ENCODE data around the gene SLC22A23.

SLC22A23 gene

DNA sequence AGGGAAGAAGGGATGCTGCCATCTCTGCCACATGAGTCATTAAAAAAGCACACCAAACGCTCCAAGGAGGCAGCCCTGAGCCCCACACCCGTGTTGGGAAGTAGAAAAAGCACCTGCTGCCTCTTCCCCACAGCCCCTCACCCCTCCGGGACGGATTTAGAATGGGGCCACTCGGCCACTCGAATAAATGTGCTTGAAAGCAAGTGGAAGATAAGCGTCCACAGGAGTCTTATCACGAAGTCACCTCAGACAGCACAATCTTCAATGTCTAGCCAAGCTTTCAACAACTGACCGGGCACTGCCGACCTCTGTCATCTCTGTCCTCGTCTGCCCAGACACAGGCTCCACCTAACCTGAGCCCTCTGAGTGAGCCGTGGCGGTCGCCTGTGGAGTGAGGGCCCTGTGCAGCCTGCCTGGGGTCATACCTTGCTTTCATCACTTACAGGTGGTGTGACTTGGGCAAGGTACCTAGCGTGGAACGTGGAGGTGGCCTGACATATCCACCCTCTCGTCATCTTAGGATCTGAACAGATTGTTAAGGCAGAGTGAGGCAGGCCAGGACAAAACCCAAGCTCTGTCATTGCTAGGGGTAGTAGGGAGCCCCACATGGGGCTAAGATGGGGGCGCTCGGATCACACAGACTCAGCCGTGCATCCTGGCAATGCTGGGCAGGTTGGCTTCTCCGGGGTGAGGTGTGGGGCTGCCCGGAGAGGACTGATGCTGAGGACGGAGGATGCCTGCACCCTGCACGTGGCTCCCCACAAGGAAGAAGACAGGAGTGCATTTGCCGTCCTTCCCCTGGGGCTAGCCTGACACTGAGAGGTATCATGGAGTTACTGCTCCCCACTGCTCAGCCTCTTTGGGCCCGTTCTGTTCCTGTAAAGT lies 163.3 kb downstream of the SLC22A23 start:
- DNase-seq: no peak

DNA sequence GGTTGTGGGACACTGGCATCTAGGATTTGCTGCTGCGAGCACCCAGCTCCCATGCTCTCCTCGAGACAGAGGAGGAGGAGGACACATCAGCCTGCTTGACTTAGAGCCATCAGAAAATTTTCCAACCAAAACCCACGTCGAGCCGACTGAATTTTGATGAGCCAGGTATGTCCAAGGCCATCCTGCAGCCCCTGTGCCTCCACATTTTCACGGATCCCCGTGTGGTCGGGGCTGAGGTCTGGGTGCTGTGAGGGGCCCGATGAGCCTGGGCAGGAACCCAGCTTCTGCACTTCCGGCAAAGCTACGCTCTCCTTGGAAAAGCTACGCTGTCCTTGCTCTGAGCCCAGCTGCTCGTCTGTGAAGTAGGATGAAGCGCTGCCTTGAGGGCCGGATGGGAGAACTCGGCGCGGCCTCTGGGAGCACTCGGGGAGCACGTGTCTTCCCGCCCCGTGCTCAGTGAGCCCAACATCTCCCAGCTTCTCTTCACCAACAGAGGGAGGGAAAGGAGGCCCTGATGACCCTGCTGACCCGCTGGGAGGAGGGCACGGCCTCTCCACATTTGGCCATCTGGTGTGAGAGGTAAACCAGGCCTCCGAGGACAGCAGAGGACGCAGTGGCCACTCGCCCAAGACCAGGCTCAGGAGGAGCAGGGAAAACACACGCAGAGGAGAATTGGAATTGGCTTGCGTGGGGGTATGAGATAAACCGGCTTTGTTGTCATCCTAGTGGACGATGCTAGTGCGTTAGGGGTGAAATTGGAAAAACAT lies 164.2 kb downstream of the SLC22A23 start:
- DNase-seq: no peak

DNA sequence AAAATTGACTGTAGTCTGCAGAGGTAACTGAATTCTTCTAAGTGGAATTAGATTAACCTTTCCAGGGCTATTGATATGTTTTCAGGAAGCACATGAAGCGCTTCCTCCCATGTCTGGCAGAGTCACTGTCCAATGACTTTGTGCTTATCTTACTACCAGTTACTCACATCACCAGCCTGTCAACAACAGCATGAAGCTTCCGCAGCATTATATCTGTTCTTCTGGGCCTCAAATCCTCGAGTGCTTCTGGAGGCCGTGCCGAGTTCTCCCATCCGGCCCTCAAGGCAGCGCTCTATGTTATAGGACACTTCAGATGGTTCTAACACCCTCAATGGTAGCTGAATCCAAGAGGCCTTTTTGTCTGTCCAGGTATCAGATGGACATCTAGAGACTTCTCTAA lies 164.9 kb downstream of the SLC22A23 start:
- DNase-seq: no peak

DNA sequence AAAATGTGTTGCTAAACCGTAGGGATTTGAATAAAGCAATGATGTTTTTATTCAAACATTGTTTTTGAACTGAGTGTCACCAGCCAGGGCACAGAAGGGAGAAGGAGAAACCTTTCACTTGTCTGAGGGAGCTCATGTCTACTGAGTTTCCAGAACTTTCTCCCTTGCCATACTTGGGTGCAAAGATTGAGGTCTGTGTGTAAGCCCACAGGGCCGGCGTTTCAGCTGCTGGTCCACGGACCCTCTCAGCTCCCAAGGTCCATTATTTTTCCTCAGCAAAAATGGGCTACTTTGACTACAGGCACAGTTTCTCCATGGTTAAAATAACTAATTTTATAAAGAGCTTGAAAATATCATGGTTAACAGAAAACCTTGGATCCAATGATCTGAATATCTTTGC lies 165.5 kb downstream of the SLC22A23 start:
- DNase-seq: no peak

DNA sequence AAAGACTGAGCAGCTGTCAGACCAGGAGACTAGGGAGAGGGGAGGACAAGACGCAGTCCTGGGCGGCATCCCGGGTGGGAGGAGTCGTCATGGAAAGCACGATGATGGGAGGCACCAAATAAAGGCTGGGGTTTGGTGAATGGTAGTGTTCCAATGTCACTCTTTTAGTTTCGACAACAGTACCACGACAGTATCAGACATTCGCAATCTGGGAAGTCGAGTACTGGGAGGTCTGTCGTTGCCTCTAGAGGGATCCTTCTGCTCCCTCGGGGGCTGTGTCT lies 166.0 kb downstream of the SLC22A23 start:
- no peak for DNase-seq

DNA sequence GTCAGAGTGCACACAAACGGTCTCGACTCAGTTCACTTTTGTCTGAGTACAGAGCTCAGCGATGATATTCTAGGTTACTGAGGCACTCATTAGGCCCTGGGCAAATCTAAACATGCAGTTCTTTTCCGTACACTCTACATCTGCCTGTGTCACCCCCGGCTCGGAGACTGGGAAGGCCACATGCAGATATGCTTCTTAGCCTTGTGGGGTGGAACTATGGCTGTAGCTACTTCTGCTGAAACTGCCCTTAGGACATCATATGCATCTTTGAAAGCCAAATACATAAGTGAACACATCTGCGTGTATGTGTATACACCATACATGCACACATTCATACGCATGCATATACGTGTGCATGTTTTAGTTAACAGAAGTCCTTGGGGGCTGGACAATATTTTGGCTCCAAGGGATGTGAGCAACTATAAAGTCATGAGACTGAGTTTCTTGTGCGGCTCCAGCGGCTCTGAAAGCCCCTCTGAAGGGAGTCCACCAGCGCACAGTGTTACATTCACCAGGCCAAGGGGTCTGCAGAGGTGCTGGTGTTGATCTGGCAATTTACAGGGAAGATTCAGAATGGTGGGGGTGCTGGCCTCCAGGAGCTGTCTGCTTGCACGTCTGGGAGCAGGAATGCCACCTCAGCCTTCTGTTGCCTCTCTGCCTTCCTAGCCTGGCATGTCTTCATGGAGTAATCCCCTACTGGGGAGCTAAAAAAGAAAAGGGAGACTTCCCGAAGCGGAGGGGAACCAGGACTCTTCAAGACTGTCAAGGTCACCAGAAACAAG lies 166.5 kb downstream of the SLC22A23 start:
- DNase-seq: no peak

DNA sequence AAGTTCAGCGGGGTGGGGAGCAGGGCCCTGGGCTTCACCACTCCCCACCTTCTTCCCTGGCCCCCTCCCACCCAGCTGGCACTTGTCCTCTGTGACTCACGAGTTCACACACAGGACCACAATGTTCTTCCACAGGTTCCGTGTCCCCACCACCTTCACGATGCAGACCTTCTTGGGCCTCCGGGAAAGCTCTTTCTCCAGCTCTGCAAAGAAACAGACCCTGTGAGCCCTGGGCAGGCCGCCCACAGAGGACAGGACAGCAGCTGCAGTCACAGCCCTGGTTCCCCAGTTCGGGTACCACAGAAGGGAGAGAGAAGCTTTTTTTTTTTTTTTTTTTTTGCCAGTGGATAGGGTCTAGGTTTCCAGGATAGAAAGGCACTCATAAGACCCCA lies 167.2 kb downstream of the SLC22A23 start:
- DNase-seq: no peak

DNA sequence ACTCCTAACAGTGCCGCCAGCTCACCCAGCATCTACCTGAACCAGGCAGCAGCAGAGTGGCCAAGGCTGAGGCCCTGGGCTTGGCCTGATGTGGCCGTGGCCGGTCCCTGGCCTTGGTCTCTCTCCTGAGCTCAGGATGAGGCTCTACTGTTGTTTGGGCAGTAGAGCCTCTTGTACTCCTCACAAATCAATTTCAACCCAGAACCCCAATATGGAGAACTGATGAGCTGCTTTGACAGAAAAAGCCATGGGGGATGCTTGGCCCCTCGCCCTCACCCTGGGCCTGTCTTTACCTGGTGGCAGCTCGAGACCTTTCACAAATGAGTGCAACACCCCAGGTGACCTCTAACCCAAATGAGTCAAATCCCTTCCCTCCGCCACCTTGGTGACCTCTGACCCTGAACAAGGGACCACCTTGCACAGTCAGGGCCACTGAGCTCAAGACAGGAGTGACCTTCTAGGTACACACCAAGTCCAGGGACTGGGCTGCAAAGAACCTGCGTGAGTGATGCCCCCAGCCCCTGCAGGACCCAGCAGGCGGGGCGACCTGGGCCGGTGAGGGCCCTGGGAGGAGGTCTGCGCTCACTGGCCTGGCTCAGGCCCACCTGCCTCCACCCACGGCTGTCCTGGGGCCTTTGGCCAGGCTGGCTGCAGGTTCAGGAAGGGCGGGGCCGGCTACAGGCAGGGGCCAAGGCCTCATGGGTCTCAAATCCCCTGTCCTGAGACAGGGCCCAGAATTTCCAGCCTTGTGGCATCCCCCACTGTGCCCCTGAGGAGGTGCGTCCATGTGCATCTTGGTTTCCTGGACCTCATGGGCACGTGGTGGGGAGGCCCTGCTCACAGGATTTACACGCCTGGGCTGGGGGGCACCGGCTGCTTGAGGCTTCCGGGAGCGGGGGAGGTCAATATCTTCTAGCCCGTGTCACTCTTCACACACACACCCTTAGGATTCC lies 167.9 kb downstream of the SLC22A23 start:
- no peak for DNase-seq

DNA sequence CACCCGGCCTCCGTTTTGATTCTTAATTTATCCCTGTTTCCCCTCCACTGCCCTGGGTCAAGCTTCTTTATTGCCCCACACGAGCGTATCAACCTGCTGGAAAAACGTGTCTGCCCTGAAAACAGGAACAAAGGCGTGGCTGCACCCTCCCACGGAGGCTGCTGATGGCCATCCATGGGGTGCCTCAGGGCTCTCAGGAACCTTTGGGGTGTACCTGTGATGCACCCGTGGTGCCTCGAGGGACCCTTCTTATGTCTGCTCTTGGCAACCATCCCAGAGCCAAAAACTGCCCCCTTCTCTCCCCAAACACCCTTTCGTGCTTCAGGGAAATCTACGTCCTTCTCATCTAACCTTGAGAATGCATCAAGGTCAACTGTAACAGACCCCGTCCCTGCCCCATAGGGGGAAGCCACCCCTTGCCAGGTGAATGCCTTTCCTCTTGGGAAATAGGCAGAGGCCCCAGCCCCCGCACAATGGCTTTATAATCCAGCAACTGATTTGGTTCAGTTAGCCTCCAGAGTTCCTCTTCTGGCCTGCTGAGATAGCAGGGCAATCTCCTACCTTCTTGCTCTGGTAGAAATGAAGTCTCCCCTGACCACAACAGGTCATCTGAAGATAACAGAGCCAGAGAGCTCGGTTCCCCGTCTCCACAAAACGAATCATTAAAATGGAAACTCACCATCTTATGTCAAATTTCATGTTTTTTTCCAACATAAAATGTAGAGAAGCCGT lies 168.7 kb downstream of the SLC22A23 start:
- DNase-seq: no peak

DNA sequence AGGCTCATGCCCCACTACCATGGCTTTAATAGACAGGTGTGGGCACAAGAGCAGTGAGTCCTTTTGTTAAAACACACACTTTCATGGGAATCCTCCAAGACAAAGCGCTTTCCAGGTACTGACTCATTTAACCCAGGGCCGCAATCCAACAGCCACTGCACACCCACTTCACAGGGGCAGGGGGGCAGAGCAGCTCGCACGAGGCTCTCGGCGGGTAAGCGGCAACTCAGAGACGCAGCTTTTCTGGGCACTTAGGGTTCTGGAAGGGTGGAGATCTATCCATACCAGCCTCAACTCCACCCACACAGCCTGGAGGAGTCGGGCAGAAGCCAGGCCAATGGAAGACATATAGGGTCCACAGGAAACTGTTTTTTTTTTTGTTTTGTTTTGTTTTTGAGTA lies 169.5 kb downstream of the SLC22A23 start:
- DNase-seq: no peak

DNA sequence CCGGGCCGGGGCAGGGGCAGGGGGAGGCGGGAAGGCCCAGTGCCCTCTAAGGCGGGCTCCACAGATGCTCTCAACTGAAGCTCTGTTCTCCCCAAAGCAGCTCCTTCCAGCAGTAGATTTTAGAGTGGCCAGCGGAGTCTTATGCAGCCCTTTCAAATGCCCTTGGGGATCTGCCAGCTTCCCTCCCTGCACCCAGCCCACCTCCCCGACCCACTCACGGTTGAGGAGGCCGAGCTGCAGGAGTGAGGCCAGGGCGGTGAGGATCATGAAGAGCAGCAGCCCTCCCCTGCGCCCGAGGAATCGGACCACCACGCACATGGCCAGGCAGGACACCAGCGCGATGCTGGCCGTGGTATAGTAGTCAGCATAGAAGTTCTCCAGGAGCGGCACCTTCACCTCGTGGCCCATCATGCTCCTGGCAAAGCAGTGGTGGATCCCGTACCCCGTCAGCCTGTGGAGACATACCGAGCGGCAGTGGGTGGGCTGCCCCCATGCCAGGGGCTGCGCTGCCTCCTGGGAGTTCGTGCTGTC lies 170.1 kb downstream of the SLC22A23 start:
- DNase-seq: no peak

DNA sequence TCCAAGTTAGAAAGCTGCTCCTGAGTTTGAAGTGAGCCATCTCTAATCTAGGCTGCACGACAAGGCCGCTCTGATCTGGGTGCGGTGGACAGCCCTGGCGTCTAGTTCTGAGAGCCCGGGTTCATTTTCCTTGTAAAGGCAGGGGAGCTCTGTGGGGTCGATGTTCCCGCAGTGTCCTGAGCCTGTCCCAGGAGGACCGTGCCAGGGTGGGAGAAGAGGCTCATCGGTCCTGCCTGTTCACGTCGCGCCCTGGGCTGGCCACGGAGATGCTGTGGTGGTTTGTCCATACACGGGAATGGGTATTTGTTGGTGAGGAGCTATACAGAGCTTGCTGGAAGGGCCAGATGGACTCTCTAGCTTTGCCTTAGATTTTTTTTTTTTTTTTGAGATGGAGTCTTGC lies 171.1 kb downstream of the SLC22A23 start:
- no peak for DNase-seq

DNA sequence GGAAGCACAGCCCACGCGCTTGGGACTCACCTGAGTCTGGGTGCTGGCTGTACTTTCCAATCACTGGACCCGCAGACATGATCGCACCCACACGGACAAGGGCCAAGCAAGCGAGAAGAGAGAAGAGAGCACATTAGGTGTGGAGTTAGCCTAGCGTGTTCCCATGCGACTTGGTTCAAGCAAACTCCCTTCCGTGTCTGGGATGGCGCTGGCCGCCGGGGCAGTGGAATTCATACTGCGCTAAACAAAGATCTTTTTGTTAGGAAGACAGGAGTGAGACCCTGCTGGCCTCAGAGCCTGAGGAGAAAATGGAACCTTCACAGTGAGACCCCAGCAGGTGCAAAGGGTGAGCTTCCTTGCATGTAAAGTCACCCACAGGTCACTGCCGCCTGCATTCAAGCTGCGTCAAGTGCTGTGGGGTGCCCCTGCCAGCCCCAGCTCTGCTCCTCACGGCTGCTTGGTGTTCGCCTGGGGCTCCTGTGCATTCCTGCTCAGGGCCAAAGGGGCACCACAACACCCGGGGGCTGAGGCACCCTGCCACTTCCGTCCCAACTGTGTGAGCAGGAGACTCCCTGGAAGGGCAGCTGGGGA lies 171.7 kb downstream of the SLC22A23 start:
- no peak for DNase-seq

DNA sequence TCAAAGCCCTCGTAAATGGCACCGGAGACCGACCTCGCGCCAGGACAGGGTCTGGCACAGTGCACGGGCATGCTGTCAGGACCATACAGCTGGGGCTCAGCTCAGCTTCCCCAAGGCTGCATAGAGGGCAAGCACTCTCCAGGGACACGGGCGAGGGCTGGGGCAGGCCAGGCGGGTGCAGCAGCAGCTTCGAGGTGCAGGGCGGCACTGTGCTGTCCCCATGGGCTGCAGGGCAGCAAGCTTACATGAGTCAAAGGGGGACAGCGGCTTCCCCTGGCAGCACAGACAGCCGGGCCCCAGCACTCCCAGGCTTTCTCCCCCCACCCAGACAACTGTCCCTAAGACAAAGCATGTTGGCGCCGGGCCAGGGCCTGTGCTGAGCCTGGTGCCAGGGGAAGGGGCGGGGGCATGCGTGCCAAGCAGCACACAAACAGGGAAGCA lies 172.4 kb downstream of the SLC22A23 start:
- no peak for DNase-seq

DNA sequence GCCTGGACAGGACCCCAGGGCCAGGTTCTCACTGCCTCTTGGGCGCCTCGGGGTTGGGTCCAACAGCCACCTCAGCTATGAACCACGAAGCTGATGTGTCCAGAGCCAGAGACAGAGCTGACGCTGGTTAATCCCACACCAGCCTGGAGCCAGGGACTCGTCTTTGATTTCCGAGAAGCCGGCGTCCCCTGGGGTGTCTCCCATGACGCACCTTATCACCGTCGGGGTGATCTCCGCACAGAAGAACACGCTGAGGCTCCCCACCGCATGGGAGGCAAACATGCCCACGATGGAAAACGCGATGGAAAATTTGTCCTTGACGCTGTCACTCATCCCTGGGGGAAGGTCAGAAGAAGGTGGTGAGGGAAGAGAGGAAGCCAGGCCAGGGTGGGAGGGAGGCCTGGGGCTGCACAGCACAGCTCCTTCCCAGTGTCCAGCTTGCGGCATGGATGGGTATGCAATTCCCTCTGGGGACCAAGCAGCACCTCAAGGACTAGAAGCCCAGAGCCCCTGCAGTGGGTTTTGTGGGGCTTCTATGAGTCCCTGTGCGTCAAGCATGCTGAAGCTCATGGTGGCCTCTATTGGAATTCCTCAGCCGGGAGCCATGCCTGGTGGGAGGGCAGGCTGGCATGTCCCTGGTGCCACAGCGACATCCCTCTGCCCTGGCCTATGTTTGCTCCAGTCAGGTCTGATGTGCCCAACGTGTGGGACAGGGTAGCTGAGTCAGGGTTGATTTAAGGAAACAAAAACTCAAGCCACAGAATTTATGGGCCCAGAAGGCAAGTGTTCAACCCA lies 173.0 kb downstream of the SLC22A23 start:
- DNase-seq: no peak

DNA sequence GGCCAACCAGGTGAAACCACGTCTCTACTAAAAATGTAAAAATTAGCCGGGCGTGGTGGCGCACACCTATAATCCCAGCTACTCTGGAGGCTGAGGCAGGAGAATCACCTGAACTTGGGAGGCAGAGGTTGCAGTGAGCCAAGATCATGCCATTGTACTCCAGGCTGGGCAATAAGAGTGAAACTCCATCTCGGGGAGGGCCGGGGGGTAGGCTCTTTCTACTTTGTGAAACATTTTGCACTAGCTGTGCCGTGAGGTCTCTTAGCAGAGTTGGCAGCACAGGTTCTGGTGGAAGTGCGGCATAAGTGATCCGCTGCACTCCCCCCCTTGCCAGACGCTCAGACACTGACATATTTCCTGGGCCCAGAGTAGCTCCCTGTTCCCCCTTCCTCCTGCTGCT lies 173.6 kb downstream of the SLC22A23 start:
- no peak for DNase-seq

DNA sequence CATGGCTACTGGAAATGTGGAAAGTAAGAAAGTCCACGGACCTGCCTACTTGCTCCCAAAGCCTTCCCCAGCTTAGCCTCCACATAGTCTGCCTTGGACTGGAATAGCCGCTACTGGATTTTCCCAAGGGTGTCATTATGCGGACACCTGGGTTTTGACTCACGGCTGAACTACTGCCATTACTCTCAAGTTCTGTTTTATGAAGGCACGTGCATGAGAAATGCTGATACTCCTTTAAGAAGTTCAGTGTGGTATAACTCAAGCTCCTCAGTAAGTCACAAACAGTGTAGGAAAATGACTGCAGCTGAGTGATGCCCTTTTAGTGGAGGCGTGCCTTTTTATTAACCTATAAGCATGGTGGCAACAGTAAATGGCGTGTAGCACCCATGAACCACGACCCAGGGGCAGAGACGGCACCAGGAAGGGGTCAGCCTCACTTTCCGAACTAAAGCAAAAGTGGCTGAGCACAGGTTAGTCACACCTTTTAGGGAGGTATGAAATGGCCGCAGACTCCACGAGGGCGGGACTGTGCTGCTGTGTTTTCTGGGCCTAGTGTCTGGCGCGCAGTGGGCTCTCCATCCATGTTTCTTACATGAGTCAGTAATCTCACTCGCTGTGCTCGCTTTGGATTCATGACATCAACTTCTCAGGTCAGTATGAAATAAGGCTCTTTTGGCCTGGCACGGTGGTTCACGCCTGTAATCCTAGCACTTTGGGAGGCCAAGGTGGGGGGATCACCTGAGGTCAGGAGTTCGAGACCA lies 174.2 kb downstream of the SLC22A23 start:
- no peak for DNase-seq

DNA sequence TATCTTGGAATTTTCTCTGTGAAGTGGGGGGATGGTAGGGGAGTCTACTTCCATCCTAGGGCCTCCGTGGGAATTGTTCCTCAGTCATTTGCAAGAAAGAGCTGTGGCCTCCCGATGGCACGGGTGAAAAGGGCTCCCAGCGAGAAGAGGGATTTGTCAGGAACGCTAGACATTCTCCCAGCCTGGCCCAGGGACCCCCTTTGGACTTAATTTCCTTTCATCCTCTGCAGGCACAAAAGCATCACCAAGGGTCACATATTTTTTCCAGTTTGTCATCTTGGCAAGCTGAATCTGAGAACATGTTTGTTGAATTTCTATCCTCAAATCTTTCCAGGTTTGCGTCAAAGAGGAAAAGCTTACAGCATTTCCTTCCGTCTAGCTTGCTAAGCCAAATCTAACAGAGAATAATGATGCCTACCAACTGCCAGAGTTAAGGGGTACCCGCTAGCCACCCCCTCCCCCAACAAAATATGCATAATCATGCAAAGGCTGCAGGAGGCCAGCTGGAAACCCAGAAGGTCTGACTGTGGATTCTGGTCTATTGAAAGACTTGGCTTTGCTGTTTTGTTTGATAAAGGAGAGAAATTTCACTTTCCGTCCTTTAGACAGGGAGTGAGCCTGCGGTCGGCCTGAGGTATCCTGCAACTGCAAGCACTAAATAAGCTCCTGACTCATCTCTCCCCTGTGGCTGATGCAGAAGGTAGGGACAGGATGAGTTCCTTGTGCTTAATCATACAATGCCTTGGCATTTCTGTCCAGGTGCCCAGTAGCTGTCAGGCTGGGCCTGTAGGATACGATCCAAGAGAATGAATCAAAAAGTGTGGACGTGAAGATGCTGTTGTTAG lies 175.0 kb downstream of the SLC22A23 start:
- DNase-seq: no peak
